Testis (tissue), 3 donors: Measurements from ENCODE around the gene GPRC5C. TPM values are rescaled to one million over a fixed set of nuclear protein-coding genes. Genes with fewer than 3 reads are reported as not detected.

Experiments
- DNase-seq: peaks from one replicate; pipeline ENCODE4 v3.0.0-alpha.2; 2019
- H3K27ac ChIP-seq, 2 donors: fragments of 200-600 bp; sonication (generic); one replicate each; pipeline ENCODE4 v1.5.1; 2019
- H3K27me3 ChIP-seq: fragments of 200-600 bp; sonication (generic); one replicate; pipeline ENCODE4 v1.5.1; 2019
- H3K36me3 ChIP-seq: fragments of 200-600 bp; sonication (generic); one replicate; pipeline ENCODE4 v1.5.1; 2017; ENCODE audit warnings: low read depth; ENCODE audit errors: missing control alignments
- H3K4me1 ChIP-seq: fragments of 200-600 bp; sonication (generic); one replicate; pipeline ENCODE4 v1.5.1; 2019
- H3K4me3 ChIP-seq, 2 donors: fragments of 200-600 bp; sonication (generic); one replicate each; pipeline ENCODE4 v1.5.1; 2017 to 2019
- H3K9me3 ChIP-seq: fragments of 200-600 bp; sonication (generic); one replicate; pipeline ENCODE4 v1.5.1; 2017
- POLR2A ChIP-seq: fragments of 450-650 bp; IDR thresholded peaks from one replicate; pipeline ENCODE4 v1.6.1; 2017; ENCODE audit warnings: antibody characterized with exemption, mild to moderate bottlenecking, moderate library complexity
- WGBS, 2 donors: methylation state at CpG; one replicate each; pipeline ENCODE4 v1.1.5; 2018; 5-methylcytosine and 5-hydroxymethylcytosine counted together
- intact Hi-C: fragments of 100-400 bp; cut with DNase I; formaldehyde crosslinking; loops from one replicate; pipeline ENCODE4 v1.15.1; 2023; ENCODE audit warnings: low total_unique reads
- polyA plus RNA-seq: library from polyadenylated mRNA; stranded (reverse); fragments of 350-450 nt; fragmentation: Illumina TruSeq; extraction: RNeasy Lipid Tissue Mini Kit (QIAGEN cat#74804); gene quantifications from one replicate; pipeline ENCODE4 v1.2.3, GENCODE V29; 2014; ENCODE audit warnings: low read depth, low replicate concordance; ENCODE audit not compliant: insufficient read depth
- total RNA-seq, 2 donors: library from RNA; depleted of rRNA; stranded (reverse); fragments of >200 nt; gene quantifications; one replicate each; pipeline ENCODE4 v1.2.3, GENCODE V29; 2016
- TF ChIP-seq, protein P1 (sequence below), 3 experiments: fragments of 450-650 bp in 2 of 3; fragments of 200-600 bp in 1 of 3; sonication (generic) in 1 of 3; IDR thresholded peaks; one replicate each; pipeline ENCODE4 v1.5.1; 2016 to 2019; ENCODE audit warnings: antibody characterized with exemption in 3 of 3, mild to moderate bottlenecking in 2 of 3, moderate library complexity in 1 of 3

The GPRC5C gene
- total and polyA plus RNA-seq, 3 donors from 2014 or later: 6.8 to 19.0 (median 14.1) TPM

DNA sequence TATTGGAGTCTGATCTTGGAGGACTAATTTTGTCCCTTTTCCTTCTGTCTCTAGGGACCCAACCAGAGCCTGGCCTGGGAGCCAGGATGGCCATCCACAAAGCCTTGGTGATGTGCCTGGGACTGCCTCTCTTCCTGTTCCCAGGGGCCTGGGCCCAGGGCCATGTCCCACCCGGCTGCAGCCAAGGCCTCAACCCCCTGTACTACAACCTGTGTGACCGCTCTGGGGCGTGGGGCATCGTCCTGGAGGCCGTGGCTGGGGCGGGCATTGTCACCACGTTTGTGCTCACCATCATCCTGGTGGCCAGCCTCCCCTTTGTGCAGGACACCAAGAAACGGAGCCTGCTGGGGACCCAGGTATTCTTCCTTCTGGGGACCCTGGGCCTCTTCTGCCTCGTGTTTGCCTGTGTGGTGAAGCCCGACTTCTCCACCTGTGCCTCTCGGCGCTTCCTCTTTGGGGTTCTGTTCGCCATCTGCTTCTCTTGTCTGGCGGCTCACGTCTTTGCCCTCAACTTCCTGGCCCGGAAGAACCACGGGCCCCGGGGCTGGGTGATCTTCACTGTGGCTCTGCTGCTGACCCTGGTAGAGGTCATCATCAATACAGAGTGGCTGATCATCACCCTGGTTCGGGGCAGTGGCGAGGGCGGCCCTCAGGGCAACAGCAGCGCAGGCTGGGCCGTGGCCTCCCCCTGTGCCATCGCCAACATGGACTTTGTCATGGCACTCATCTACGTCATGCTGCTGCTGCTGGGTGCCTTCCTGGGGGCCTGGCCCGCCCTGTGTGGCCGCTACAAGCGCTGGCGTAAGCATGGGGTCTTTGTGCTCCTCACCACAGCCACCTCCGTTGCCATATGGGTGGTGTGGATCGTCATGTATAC lies 8.0 kb downstream of the GPRC5C start:
- no peak for DNase-seq
- intact Hi-C loops: no loop called here
- Histone ChIP-seq H3K4me3 (no peak overlapping the region), H3K27ac (no peak overlapping the region), H3K9me3 (no peaks in the 10 kb centered on the region), H3K4me1 (peaks cover 31% of the 10 kb centered on the region), H3K36me3 (no peaks in the 10 kb centered on the region), H3K27me3 (no peaks in the 10 kb centered on the region)
- 90 to 96% methylated on average over 16 to 31 of the region's 31 CpGs for WGBS, 2 donors
- TF ChIP-seq POLR2A: no peak
- TF ChIP-seq, protein P1, sequence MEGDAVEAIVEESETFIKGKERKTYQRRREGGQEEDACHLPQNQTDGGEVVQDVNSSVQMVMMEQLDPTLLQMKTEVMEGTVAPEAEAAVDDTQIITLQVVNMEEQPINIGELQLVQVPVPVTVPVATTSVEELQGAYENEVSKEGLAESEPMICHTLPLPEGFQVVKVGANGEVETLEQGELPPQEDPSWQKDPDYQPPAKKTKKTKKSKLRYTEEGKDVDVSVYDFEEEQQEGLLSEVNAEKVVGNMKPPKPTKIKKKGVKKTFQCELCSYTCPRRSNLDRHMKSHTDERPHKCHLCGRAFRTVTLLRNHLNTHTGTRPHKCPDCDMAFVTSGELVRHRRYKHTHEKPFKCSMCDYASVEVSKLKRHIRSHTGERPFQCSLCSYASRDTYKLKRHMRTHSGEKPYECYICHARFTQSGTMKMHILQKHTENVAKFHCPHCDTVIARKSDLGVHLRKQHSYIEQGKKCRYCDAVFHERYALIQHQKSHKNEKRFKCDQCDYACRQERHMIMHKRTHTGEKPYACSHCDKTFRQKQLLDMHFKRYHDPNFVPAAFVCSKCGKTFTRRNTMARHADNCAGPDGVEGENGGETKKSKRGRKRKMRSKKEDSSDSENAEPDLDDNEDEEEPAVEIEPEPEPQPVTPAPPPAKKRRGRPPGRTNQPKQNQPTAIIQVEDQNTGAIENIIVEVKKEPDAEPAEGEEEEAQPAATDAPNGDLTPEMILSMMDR (IDR thresholded peaks at IDR 0.05): no peak

GRCh38 chr17:74441537-74441936 lies 9.6 kb downstream of the GPRC5C start:
- intact Hi-C loops: no loop called here
- DNase-seq: no peak
- no peaks in the 10 kb centered on the region for H3K36me3 ChIP-seq
- no peaks in the 10 kb centered on the region for H3K27me3 ChIP-seq
- WGBS, 2 donors: 89 to 92% methylated on average over 7 of the region's 7 CpGs
- H3K4me1 ChIP-seq: peaks cover 41% of the 10 kb centered on the region
- no peak for TF ChIP-seq POLR2A
- TF ChIP-seq, protein P1 (IDR thresholded peaks at IDR 0.05): no peak
- no peaks in the 10 kb centered on the region for H3K9me3 ChIP-seq
- no peak overlapping the region for H3K27ac ChIP-seq
- H3K4me3 ChIP-seq: no peak overlapping the region

GRCh38 chr17:74442291-74442669 lies 10.4 kb downstream of the GPRC5C start:
- H3K4me3 ChIP-seq: no peak overlapping the region
- peaks cover 42% of the 10 kb centered on the region for H3K4me1 ChIP-seq
- WGBS, 2 donors: 62 to 66% methylated on average over 4 to 6 of the region's 6 CpGs
- H3K9me3 ChIP-seq: no peaks in the 10 kb centered on the region
- no peaks in the 10 kb centered on the region for H3K27me3 ChIP-seq
- TF ChIP-seq, protein P1 (IDR thresholded peaks at IDR 0.05): no peak
- TF ChIP-seq POLR2A: no peak
- H3K27ac ChIP-seq: peak overlapping the region; percentile 60 to 86
- no peaks in the 10 kb centered on the region for H3K36me3 ChIP-seq
- no peak for DNase-seq
- intact Hi-C loops: no loop called here

GRCh38 chr17:74442670-74443515 lies 11.0 kb downstream of the GPRC5C start:
- TF ChIP-seq, protein P1 (IDR thresholded peaks at IDR 0.05): no peak
- no peak for TF ChIP-seq POLR2A
- no peaks in the 10 kb centered on the region for H3K9me3 ChIP-seq
- DNase-seq: peak; percentile 91
- no peaks in the 10 kb centered on the region for H3K27me3 ChIP-seq
- 10 to 13% methylated on average over 14 to 28 of the region's 28 CpGs for WGBS, 2 donors
- H3K4me3 ChIP-seq: peak overlapping the region in 1 of 2 donors; percentile 24
- intact Hi-C loops: no loop called here
- no peaks in the 10 kb centered on the region for H3K36me3 ChIP-seq
- peak overlapping the region; percentile 60 to 86 for H3K27ac ChIP-seq
- peaks cover 44% of the 10 kb centered on the region for H3K4me1 ChIP-seq
